ENCODE data around the gene KRTAP2-2.

KRTAP2-2 gene

DNA sequence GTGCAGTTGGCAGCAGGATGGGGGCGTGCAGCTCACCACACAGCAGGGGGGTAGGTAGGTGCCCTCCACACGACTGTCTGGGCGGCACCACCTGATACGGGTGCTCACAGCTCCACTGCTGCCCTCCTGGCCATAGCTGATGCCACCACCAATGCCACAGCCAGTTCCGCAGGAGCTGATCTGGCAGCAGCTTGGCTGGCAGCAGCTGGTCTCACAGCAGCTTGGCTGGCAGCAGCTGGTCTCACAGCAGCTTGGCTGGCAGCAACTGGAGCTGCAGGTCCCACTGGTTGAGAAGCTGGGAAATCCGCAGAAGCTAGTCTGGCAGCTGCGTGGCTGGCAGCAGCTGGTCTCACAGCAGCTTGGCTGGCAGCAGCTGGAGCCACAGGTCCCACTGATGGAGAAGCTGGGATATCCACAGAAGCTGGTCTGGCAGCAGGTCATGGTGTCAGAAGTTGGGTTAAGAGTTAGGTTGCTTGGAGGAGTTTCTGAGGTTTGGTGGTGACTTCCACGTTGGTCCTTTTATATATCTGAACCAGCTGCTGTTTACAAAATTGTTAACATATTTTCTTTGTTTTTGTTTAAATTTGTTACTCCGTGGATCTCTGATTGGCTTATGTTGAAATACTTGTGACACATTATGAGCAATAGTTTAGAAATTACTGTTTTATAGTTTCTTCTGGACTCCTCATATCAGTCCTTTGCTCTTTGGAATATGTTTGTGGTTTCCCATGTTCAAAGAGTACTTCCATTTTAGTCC lies 28.1 kb downstream of the KRTAP2-2 start, which contains the start of gene KRTAP1-5:
TSS of gene KRTAP1-5 (minus strand) at position 494 of the 757 bp plus-strand sequence. CDS start at position 441, 53 bp downstream.
- Histone ChIP-seq H3F3A (ENCODE audit: control insufficient read depth, insufficient read depth) (no peaks in the 10 kb centered on the region), H3K27me3 (ENCODE audit: control insufficient read depth, low read length) (no peaks in the 10 kb centered on the region), H3K4me3 (ENCODE audit: low read length) (no peak within 1 kb of the TSS), H3K4me2 (ENCODE audit: low read length) (no peak within 1 kb of the TSS), H3K4me1 (ENCODE audit: control insufficient read depth, low read length) (no peaks in the 10 kb centered on the region), H3K27ac (ENCODE audit: low read depth, low read length) (no peak within 1 kb of the TSS), H3K9me3 (ENCODE audit: control insufficient read depth, insufficient read depth, low read length) (no peaks in the 10 kb centered on the region), H3K79me2 (ENCODE audit: control insufficient read depth, low read length) (no peaks in the 10 kb centered on the region), H3K36me3 (ENCODE audit: control insufficient read depth, low read length) (no peaks in the 10 kb centered on the region), H4K20me1 (ENCODE audit: control insufficient read depth, insufficient read depth, low read depth, low read length) (no peaks in the 10 kb centered on the region), H3K9me2 (replicated peaks; ENCODE audit: control insufficient read depth, low read length) (no peaks in the 10 kb centered on the region)
- TF ChIP-seq, protein P1, sequence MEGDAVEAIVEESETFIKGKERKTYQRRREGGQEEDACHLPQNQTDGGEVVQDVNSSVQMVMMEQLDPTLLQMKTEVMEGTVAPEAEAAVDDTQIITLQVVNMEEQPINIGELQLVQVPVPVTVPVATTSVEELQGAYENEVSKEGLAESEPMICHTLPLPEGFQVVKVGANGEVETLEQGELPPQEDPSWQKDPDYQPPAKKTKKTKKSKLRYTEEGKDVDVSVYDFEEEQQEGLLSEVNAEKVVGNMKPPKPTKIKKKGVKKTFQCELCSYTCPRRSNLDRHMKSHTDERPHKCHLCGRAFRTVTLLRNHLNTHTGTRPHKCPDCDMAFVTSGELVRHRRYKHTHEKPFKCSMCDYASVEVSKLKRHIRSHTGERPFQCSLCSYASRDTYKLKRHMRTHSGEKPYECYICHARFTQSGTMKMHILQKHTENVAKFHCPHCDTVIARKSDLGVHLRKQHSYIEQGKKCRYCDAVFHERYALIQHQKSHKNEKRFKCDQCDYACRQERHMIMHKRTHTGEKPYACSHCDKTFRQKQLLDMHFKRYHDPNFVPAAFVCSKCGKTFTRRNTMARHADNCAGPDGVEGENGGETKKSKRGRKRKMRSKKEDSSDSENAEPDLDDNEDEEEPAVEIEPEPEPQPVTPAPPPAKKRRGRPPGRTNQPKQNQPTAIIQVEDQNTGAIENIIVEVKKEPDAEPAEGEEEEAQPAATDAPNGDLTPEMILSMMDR (IDR thresholded peaks at IDR 0.05; ENCODE audit: low read depth, low read length, poor library complexity, severe bottlenecking), result no peak
- TF ChIP-seq EZH2phosphoT487 (IDR thresholded peaks at IDR 0.05; ENCODE audit: borderline replicate concordance, low read length), result no peak

DNA sequence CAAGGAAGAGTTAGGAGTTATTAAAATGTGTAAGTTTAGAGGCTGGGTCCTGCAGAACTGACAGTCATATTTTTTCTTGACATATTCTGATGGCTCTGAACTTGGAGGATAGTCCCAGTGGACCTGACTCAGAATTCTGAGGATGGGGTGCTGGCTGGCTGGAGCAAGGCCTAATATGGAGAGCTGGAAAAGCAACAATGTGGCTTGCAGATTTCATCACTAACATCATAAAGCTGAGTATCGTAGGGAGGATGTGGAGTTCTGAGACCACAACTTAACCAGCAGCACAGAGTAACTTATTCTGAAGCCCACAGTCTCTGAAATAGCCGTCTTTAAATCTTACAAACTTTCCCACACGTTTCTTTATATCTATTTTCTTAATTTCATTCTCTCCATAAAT lies 30.3 kb downstream of the KRTAP2-2 start:
- Histone ChIP-seq H3F3A (ENCODE audit: control insufficient read depth, insufficient read depth) (no peaks in the 10 kb centered on the region), H3K9me3 (ENCODE audit: control insufficient read depth, insufficient read depth, low read length) (no peaks in the 10 kb centered on the region), H3K4me3 (ENCODE audit: low read length) (no peak overlapping the region), H4K20me1 (ENCODE audit: control insufficient read depth, insufficient read depth, low read depth, low read length) (no peaks in the 10 kb centered on the region), H3K27ac (ENCODE audit: low read depth, low read length) (no peak overlapping the region), H3K79me2 (ENCODE audit: control insufficient read depth, low read length) (no peaks in the 10 kb centered on the region), H3K9me2 (replicated peaks; ENCODE audit: control insufficient read depth, low read length) (no peaks in the 10 kb centered on the region), H3K36me3 (ENCODE audit: control insufficient read depth, low read length) (no peaks in the 10 kb centered on the region), H3K27me3 (ENCODE audit: control insufficient read depth, low read length) (no peaks in the 10 kb centered on the region), H3K4me1 (ENCODE audit: control insufficient read depth, low read length) (no peaks in the 10 kb centered on the region), H3K4me2 (ENCODE audit: low read length) (no peak overlapping the region)
- TF ChIP-seq EZH2phosphoT487 (IDR thresholded peaks at IDR 0.05; ENCODE audit: borderline replicate concordance, low read length), result no peak
- TF ChIP-seq, protein P1 (IDR thresholded peaks at IDR 0.05; ENCODE audit: low read depth, low read length, poor library complexity, severe bottlenecking), result no peak

DNA sequence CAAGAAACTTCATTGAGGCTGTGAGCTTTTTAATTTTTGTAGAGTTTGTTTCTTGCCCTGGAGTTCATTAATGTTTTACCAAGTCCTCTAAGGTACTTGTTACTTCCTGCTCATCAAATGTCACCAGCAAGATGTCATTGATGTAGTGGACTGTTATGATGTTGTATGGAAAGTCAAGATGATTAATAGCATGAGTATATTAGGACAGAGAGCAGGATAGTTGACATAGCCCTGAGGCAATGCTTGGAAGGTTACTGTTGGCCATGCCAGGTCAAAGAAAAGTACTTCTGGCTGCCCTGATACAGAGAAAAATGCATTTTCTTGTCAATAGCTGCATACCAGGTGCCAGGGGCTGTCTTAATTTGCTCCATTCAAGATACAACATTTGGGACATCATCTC lies 34.7 kb downstream of the KRTAP2-2 start:
- no peak overlapping the region for H3K27ac ChIP-seq (ENCODE audit: low read depth, low read length)
- no peaks in the 10 kb centered on the region for H3K79me2 ChIP-seq (ENCODE audit: control insufficient read depth, low read length)
- H3K9me2 ChIP-seq (replicated peaks; ENCODE audit: control insufficient read depth, low read length), result no peaks in the 10 kb centered on the region
- TF ChIP-seq EZH2phosphoT487 (IDR thresholded peaks at IDR 0.05; ENCODE audit: borderline replicate concordance, low read length), result no peak
- TF ChIP-seq, protein P1 (IDR thresholded peaks at IDR 0.05; ENCODE audit: low read depth, low read length, poor library complexity, severe bottlenecking), result no peak
- H3K36me3 ChIP-seq (ENCODE audit: control insufficient read depth, low read length), result no peaks in the 10 kb centered on the region
- H3K9me3 ChIP-seq (ENCODE audit: control insufficient read depth, insufficient read depth, low read length), result no peaks in the 10 kb centered on the region
- no peak overlapping the region for H3K4me2 ChIP-seq (ENCODE audit: low read length)
- H3K27me3 ChIP-seq (ENCODE audit: control insufficient read depth, low read length), result no peaks in the 10 kb centered on the region
- no peak overlapping the region for H3K4me3 ChIP-seq (ENCODE audit: low read length)
- H3F3A ChIP-seq (ENCODE audit: control insufficient read depth, insufficient read depth), result no peaks in the 10 kb centered on the region
- no peaks in the 10 kb centered on the region for H4K20me1 ChIP-seq (ENCODE audit: control insufficient read depth, insufficient read depth, low read depth, low read length)
- H3K4me1 ChIP-seq (ENCODE audit: control insufficient read depth, low read length), result no peaks in the 10 kb centered on the region
